ENCODE measurements around the gene ISOC1. TPM values are rescaled to one million over a fixed set of nuclear protein-coding genes. Genes with fewer than 3 reads are reported as not detected.

ISOC1 gene
- 40.6 TPM for polyA plus RNA-seq (2013, experiment 1 of 2)
- 45.1 TPM for polyA plus RNA-seq (2013, experiment 2 of 2)

DNA sequence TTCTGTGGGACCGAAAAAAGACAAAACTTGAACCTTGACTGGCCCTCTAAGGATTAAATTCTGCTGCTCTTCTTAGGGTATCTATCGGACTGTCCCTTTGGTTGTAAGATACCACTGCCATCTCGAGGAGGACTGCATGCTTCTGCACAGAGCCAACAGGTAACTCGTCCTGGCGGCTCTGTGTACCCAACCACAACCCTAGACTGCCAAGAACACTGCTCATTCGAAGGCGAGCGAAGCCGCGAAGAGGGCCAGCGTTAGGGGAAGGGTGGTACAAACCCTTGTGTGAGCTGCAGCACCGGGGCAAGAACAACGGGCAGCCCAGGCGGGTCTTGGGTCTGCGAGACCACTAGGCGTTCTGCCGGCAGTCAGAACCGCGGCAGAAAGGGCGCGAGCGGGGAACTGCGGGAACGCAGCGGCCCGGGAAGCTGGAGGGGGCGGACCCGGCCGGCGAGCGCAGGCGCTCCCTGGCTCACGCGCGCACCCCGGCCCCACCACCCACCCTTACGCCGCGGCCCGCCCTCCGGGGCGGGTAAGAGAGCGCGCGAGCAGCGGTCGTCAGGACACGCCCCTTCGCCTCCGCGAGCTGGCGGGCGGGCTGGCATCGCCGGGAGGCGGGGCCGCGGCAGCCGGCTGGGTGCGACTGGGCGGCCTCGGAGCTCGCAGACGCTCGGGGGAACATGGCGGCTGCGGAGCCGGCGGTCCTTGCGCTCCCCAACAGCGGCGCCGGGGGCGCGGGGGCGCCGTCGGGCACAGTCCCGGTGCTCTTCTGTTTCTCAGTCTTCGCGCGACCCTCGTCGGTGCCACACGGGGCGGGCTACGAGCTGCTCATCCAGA is at the start of gene ISOC1:
Gene ISOC1 (plus strand): TSS at position 663 of the 837 bp plus-strand sequence. CDS start 18 bp downstream, at position 681.
- H3K27me3 ChIP-seq (ENCODE audit: insufficient read depth, low read length, poor library complexity), result no peaks in the 10 kb centered on the region
- peak within 1 kb of the TSS; percentile 54 for H3K23ac ChIP-seq (ENCODE audit: low read length)
- peak within 1 kb of the TSS; percentile 94 for H3K56ac ChIP-seq (ENCODE audit: low read length)
- H3K4me2 ChIP-seq (ENCODE audit: low read length), result peak within 1 kb of the TSS; percentile 75
- no peak within 1 kb of the TSS for H2BK5ac ChIP-seq (ENCODE audit: low read length)
- H3K79me2 ChIP-seq (ENCODE audit: control insufficient read depth, insufficient read depth, low read length), result peaks cover 7% of the 10 kb centered on the region
- H2BK120ac ChIP-seq (ENCODE audit: low read depth, low read length), result no peak within 1 kb of the TSS
- H3K18ac ChIP-seq (ENCODE audit: low read length), result peak within 1 kb of the TSS; percentile 24
- peak; percentile 94 for DNase-seq
- H3K9ac ChIP-seq (ENCODE audit: low read length), result peak within 1 kb of the TSS; percentile 80
- H3K27ac ChIP-seq (ENCODE audit: low read depth, low read length), result no peak within 1 kb of the TSS
- H4K8ac ChIP-seq (ENCODE audit: low read depth, low read length), result no peak within 1 kb of the TSS
- H3K4me3 ChIP-seq (ENCODE audit: low read length), result peak within 1 kb of the TSS; percentile 68
- WGBS (ENCODE audit: extremely low coverage, insufficient coverage, low lambda C conversion rate), result no CpG with 5 or more reads among the region's 87 CpGs
- no peak within 1 kb of the TSS for H3K4ac ChIP-seq (ENCODE audit: low read depth, low read length)
- peaks cover 9% of the 10 kb centered on the region for H3K79me1 ChIP-seq (ENCODE audit: low read length)
- H4K5ac ChIP-seq (ENCODE audit: low read length), result no peak within 1 kb of the TSS
- H3K36me3 ChIP-seq (ENCODE audit: control insufficient read depth, insufficient read depth, low read length), result no peaks in the 10 kb centered on the region
- H2AK5ac ChIP-seq (ENCODE audit: low read length), result no peak within 1 kb of the TSS
- peaks cover 10% of the 10 kb centered on the region for H3K4me1 ChIP-seq (ENCODE audit: control insufficient read depth, low read depth, low read length)
- H2BK15ac ChIP-seq (replicated peaks; ENCODE audit: low read depth), result no peak within 1 kb of the TSS

DNA sequence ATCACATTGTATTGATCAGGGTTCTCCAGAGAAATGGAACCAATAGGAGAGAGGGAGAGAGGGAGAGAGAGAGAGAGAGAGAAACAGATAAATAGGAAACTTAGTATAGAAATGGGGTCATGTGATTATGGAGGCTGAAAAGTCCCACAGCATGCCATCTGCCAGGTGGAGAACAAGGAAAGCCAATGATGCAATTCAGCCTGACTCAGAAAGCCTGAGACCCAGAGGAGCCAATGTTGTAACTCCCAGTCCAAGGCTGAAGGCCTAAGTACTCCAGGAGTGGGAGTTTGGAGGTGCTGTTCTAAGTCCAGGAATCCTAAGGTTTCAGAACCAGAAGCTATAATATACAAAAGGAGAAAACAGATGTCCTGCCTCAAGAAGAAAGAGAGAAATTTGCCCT is 48.4 kb upstream of the ISOC1 start:
- no peaks in the 10 kb centered on the region for H3K79me2 ChIP-seq (ENCODE audit: control insufficient read depth, insufficient read depth, low read length)
- no peak for DNase-seq
- H4K5ac ChIP-seq (ENCODE audit: low read length), result no peak overlapping the region
- H3K18ac ChIP-seq (ENCODE audit: low read length), result no peak overlapping the region
- H2BK15ac ChIP-seq (replicated peaks; ENCODE audit: low read depth), result no peak overlapping the region
- H4K8ac ChIP-seq (ENCODE audit: low read depth, low read length), result no peak overlapping the region
- no peaks in the 10 kb centered on the region for H3K79me1 ChIP-seq (ENCODE audit: low read length)
- H3K36me3 ChIP-seq (ENCODE audit: control insufficient read depth, insufficient read depth, low read length), result no peaks in the 10 kb centered on the region
- H3K4me1 ChIP-seq (ENCODE audit: control insufficient read depth, low read depth, low read length), result no peaks in the 10 kb centered on the region
- no peak overlapping the region for H2BK120ac ChIP-seq (ENCODE audit: low read depth, low read length)
- H3K4me2 ChIP-seq (ENCODE audit: low read length), result no peak overlapping the region
- H3K23ac ChIP-seq (ENCODE audit: low read length), result no peak overlapping the region
- H3K4ac ChIP-seq (ENCODE audit: low read depth, low read length), result no peak overlapping the region
- no peak overlapping the region for H3K4me3 ChIP-seq (ENCODE audit: low read length)
- no peaks in the 10 kb centered on the region for H3K27me3 ChIP-seq (ENCODE audit: insufficient read depth, low read length, poor library complexity)
- H3K27ac ChIP-seq (ENCODE audit: low read depth, low read length), result no peak overlapping the region
- no peak overlapping the region for H3K9ac ChIP-seq (ENCODE audit: low read length)
- H3K56ac ChIP-seq (ENCODE audit: low read length), result no peak overlapping the region
- no peak overlapping the region for H2BK5ac ChIP-seq (ENCODE audit: low read length)
- no peak overlapping the region for H2AK5ac ChIP-seq (ENCODE audit: low read length)

DNA sequence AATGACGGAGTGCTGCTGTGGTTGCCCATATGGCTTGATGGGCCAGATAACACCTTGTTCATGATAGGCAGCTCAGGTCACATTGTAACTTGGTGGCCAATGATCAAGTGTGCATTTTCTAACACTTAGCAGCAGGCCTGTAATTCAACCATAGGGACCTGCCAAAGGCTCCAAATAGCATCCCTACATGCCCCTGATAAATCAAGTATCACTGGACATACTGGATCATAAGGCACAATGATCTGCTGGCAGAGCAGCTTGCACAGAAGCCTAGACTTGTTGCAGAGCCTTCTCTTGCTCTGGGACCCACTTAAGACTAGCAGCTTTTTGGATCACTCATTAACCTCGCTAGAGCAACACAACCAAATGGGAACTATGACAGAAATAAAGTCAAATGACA is 46.0 kb upstream of the ISOC1 start:
- DNase-seq, result no peak
- no peak overlapping the region for H3K4ac ChIP-seq (ENCODE audit: low read depth, low read length)
- no peak overlapping the region for H4K8ac ChIP-seq (ENCODE audit: low read depth, low read length)
- H4K5ac ChIP-seq (ENCODE audit: low read length), result no peak overlapping the region
- H3K18ac ChIP-seq (ENCODE audit: low read length), result no peak overlapping the region
- no peaks in the 10 kb centered on the region for H3K4me1 ChIP-seq (ENCODE audit: control insufficient read depth, low read depth, low read length)
- H3K27me3 ChIP-seq (ENCODE audit: insufficient read depth, low read length, poor library complexity), result no peaks in the 10 kb centered on the region
- WGBS (ENCODE audit: extremely low coverage, insufficient coverage, low lambda C conversion rate), result no CpG with 5 or more reads among the region's 2 CpGs
- no peak overlapping the region for H3K9ac ChIP-seq (ENCODE audit: low read length)
- no peak overlapping the region for H3K4me3 ChIP-seq (ENCODE audit: low read length)
- H2BK15ac ChIP-seq (replicated peaks; ENCODE audit: low read depth), result no peak overlapping the region
- H2BK120ac ChIP-seq (ENCODE audit: low read depth, low read length), result no peak overlapping the region
- H3K79me2 ChIP-seq (ENCODE audit: control insufficient read depth, insufficient read depth, low read length), result no peaks in the 10 kb centered on the region
- no peaks in the 10 kb centered on the region for H3K79me1 ChIP-seq (ENCODE audit: low read length)
- no peaks in the 10 kb centered on the region for H3K36me3 ChIP-seq (ENCODE audit: control insufficient read depth, insufficient read depth, low read length)
- H3K56ac ChIP-seq (ENCODE audit: low read length), result no peak overlapping the region
- no peak overlapping the region for H3K4me2 ChIP-seq (ENCODE audit: low read length)
- no peak overlapping the region for H3K27ac ChIP-seq (ENCODE audit: low read depth, low read length)
- no peak overlapping the region for H2BK5ac ChIP-seq (ENCODE audit: low read length)
- no peak overlapping the region for H3K23ac ChIP-seq (ENCODE audit: low read length)
- no peak overlapping the region for H2AK5ac ChIP-seq (ENCODE audit: low read length)

DNA sequence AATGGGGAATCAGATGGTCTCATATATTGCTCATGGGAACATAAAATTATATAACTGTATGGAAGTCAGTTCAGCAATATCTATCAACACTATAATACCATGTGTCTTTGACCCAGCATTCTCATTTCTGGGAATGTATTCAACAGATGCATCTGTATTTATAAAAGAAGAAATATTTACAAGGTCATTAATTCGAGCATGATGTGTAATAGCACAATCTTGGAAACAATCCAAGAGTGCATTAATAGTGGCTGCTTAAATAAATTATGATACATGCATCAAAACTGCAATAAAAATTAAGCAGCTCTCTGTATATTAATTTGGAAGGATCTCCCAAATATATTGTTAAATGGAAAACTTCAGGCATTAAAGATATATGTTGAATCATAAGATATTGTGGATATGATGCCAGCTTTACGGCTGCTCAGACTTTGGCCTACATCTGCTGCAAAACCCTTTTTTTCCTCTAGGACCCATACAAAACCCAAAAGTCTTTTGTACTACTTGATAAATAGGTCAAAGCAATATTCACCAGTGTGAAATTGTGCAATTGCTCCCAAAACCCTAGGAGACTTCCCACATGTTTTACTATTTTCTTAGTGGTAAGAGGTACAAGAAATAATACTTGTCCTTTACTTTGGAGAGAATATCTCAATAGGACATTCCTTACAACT is 45.3 kb upstream of the ISOC1 start:
- Histone ChIP-seq H3K56ac (ENCODE audit: low read length) (no peak overlapping the region), H3K4me3 (ENCODE audit: low read length) (no peak overlapping the region), H3K4me2 (ENCODE audit: low read length) (no peak overlapping the region), H4K5ac (ENCODE audit: low read length) (no peak overlapping the region), H3K79me2 (ENCODE audit: control insufficient read depth, insufficient read depth, low read length) (no peaks in the 10 kb centered on the region), H2BK5ac (ENCODE audit: low read length) (no peak overlapping the region), H3K4ac (ENCODE audit: low read depth, low read length) (no peak overlapping the region), H2BK120ac (ENCODE audit: low read depth, low read length) (no peak overlapping the region), H3K23ac (ENCODE audit: low read length) (no peak overlapping the region), H2BK15ac (replicated peaks; ENCODE audit: low read depth) (no peak overlapping the region), H3K27me3 (ENCODE audit: insufficient read depth, low read length, poor library complexity) (no peaks in the 10 kb centered on the region), H3K4me1 (ENCODE audit: control insufficient read depth, low read depth, low read length) (no peaks in the 10 kb centered on the region), H3K18ac (ENCODE audit: low read length) (no peak overlapping the region), H3K79me1 (ENCODE audit: low read length) (no peaks in the 10 kb centered on the region), H4K8ac (ENCODE audit: low read depth, low read length) (no peak overlapping the region), H3K9ac (ENCODE audit: low read length) (no peak overlapping the region), H3K27ac (ENCODE audit: low read depth, low read length) (no peak overlapping the region), H3K36me3 (ENCODE audit: control insufficient read depth, insufficient read depth, low read length) (no peaks in the 10 kb centered on the region), H2AK5ac (ENCODE audit: low read length) (no peak overlapping the region)
- DNase-seq, result no peak
- WGBS (ENCODE audit: extremely low coverage, insufficient coverage, low lambda C conversion rate), result no CpG with 5 or more reads among the region's 2 CpGs

DNA sequence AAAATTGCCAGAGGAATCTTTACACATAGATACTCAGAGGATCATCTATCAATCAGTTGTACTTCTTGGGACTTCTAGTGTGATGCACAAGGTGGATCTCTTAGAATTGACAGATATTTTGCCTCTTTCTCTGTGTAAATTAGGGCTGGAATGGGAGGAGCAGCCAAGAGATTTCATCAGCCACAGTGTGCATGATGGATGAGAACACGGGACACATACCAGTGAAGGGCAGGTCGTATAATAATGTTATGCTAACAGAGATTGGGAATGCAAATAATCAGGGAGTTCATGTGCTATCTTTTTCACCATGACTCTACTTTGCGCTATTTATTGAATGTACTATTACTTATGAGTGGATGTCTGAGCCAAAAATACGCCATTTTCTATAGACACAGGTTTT is 43.3 kb upstream of the ISOC1 start:
- Histone ChIP-seq H3K4me2 (ENCODE audit: low read length) (no peak overlapping the region), H3K79me2 (ENCODE audit: control insufficient read depth, insufficient read depth, low read length) (no peaks in the 10 kb centered on the region), H2BK15ac (replicated peaks; ENCODE audit: low read depth) (no peak overlapping the region), H3K18ac (ENCODE audit: low read length) (no peak overlapping the region), H2AK5ac (ENCODE audit: low read length) (no peak overlapping the region), H2BK5ac (ENCODE audit: low read length) (no peak overlapping the region), H3K56ac (ENCODE audit: low read length) (no peak overlapping the region), H3K4ac (ENCODE audit: low read depth, low read length) (no peak overlapping the region), H3K9ac (ENCODE audit: low read length) (no peak overlapping the region), H3K27me3 (ENCODE audit: insufficient read depth, low read length, poor library complexity) (no peaks in the 10 kb centered on the region), H3K4me3 (ENCODE audit: low read length) (no peak overlapping the region), H3K79me1 (ENCODE audit: low read length) (no peaks in the 10 kb centered on the region), H3K27ac (ENCODE audit: low read depth, low read length) (no peak overlapping the region), H4K8ac (ENCODE audit: low read depth, low read length) (no peak overlapping the region), H3K23ac (ENCODE audit: low read length) (no peak overlapping the region), H2BK120ac (ENCODE audit: low read depth, low read length) (no peak overlapping the region), H4K5ac (ENCODE audit: low read length) (no peak overlapping the region), H3K4me1 (ENCODE audit: control insufficient read depth, low read depth, low read length) (no peaks in the 10 kb centered on the region), H3K36me3 (ENCODE audit: control insufficient read depth, insufficient read depth, low read length) (no peaks in the 10 kb centered on the region)
- DNase-seq, result no peak
- WGBS (ENCODE audit: extremely low coverage, insufficient coverage, low lambda C conversion rate), result no CpG with 5 or more reads among the region's 4 CpGs
